Measurements from ENCODE around the gene SMAD6. TPM values are rescaled to one million over a fixed set of nuclear protein-coding genes. Genes with fewer than 3 reads are reported as not detected.
"Not testable (repeated sequence)": the region's sequence is repeated elsewhere in the genome, so short reads cannot be mapped to it uniquely, and the experiment has no call there.

The SMAD6 gene
- total and polyA plus RNA-seq, 9 donors = 3.8 to 20.3 (median 13.9) TPM

- 91 to 100% (median 96%) methylated on average over 2 of the region's 2 CpGs for WGBS, 3 donors
- Histone ChIP-seq H3K27me3 (no peaks in the 10 kb centered on the region), H3K4me3 (no peak overlapping the region), H3K27ac (no peak overlapping the region), H3K9me3 (no peaks in the 10 kb centered on the region), H3K4me1 (ENCODE audit: insufficient read depth) (peaks cover 9% of the 10 kb centered on the region), H3K36me3 (no peaks in the 10 kb centered on the region)
- intact Hi-C loops (cut with DNase I) = no loop called here
- TF ChIP-seq POLR2A (IDR thresholded peaks at IDR 0.05) (no peak), EP300 (IDR thresholded peaks at IDR 0.05) (no peak)
- TF ChIP-seq, protein P1, sequence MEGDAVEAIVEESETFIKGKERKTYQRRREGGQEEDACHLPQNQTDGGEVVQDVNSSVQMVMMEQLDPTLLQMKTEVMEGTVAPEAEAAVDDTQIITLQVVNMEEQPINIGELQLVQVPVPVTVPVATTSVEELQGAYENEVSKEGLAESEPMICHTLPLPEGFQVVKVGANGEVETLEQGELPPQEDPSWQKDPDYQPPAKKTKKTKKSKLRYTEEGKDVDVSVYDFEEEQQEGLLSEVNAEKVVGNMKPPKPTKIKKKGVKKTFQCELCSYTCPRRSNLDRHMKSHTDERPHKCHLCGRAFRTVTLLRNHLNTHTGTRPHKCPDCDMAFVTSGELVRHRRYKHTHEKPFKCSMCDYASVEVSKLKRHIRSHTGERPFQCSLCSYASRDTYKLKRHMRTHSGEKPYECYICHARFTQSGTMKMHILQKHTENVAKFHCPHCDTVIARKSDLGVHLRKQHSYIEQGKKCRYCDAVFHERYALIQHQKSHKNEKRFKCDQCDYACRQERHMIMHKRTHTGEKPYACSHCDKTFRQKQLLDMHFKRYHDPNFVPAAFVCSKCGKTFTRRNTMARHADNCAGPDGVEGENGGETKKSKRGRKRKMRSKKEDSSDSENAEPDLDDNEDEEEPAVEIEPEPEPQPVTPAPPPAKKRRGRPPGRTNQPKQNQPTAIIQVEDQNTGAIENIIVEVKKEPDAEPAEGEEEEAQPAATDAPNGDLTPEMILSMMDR (IDR thresholded peaks at IDR 0.05) = no peak
- DNase-seq = no peak
Observed at GRCh38 chr15:66682246-66682645, 19.8 kb upstream of the SMAD6 start.

DNA sequence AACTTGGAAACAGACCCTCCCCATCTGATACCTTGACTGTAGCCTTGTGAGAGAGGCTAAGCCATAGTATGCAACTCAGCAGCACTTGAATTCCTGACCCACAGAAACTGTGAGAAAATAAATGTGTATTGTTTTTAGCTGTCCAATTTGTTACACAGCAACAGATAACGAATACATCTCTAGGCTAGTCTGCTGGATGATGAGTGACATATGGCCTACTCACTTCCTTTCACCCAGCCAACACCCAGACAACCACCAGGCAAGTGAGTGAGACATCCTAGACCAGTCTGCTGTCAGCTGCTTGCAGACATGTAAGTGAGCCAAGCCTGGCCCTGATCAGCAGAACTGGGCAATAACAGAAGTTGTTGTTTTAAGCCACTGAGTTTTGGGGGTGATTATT, 19.2 kb upstream of the SMAD6 start:
- H3K36me3 ChIP-seq = no peaks in the 10 kb centered on the region
- no peak for TF ChIP-seq POLR2A (IDR thresholded peaks at IDR 0.05)
- no peak for TF ChIP-seq EP300 (IDR thresholded peaks at IDR 0.05)
- TF ChIP-seq, protein P1 (IDR thresholded peaks at IDR 0.05) = no peak
- H3K4me3 ChIP-seq = no peak overlapping the region
- intact Hi-C loops (cut with DNase I) = no loop called here
- H3K27ac ChIP-seq = no peak overlapping the region
- WGBS, 3 donors = 70 to 96% (median 86%) methylated on average over 1 of the region's 1 CpG
- H3K9me3 ChIP-seq = no peaks in the 10 kb centered on the region
- no peak for DNase-seq
- H3K27me3 ChIP-seq = no peaks in the 10 kb centered on the region
- H3K4me1 ChIP-seq (ENCODE audit: insufficient read depth) = peaks cover 9% of the 10 kb centered on the region

DNA sequence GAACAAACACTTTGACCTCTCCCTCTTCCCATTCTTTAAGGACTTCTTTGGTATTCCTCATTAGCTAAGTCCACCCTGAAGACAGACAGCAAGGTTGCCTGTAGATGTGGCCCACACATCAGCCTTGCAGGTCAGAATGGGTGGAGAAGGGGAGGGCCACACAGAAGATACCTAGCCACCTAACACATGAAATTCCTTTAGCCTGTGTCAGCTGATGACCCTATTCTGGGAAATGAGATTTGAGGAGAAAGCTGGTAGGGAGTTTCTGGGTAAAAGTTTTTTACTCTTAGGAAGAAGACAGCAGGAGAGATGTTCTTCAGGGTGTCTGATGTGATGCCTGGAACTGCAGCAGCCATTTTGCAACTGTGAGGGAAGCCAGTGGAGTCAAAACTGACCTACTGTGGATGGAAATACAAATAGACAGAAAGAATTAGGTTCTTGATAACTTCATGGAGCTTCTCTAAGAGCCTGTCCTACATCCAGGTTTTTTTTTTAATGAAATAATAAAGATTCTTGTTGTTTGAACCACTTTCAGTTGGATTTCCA, 17.8 kb upstream of the SMAD6 start:
- DNase-seq = no peak
- H3K27me3 ChIP-seq = no peaks in the 10 kb centered on the region
- H3K36me3 ChIP-seq = no peaks in the 10 kb centered on the region
- intact Hi-C loops (cut with DNase I) = no loop called here
- TF ChIP-seq, protein P1 (IDR thresholded peaks at IDR 0.05) = no peak
- TF ChIP-seq EP300 (IDR thresholded peaks at IDR 0.05) = no peak
- no peak for TF ChIP-seq POLR2A (IDR thresholded peaks at IDR 0.05)
- no peaks in the 10 kb centered on the region for H3K9me3 ChIP-seq
- no peak overlapping the region for H3K4me3 ChIP-seq
- H3K27ac ChIP-seq = no peak overlapping the region
- H3K4me1 ChIP-seq (ENCODE audit: insufficient read depth) = peaks cover 9% of the 10 kb centered on the region

DNA sequence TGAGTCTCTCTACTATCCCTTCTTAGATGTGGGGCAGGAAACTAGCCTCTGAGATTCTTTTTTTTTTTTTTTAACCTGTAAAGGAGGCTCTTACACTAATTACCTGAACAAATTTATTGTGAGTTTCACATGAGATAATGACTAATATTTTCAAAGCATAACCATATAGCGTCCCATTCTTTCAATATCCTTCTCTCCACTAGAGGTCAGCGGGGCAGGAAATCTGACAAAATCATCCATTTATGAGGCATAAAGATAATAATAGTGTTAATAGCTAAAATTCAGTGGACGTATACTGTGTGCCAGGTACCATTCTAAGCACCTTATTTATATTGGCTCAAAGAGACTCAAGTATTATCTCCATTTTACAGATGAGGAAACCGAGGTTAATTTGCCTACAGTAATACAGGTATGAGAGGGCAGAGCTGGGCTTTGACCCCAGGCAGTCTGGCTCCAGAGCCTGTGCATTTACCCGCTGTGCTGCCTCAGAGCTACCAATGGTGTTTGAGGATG, 16.3 kb upstream of the SMAD6 start:
- intact Hi-C loops (cut with DNase I) = no loop called here
- TF ChIP-seq EP300 (IDR thresholded peaks at IDR 0.05) (no peak), POLR2A (IDR thresholded peaks at IDR 0.05) (no peak)
- TF ChIP-seq, protein P1 (IDR thresholded peaks at IDR 0.05) = no peak
- Histone ChIP-seq H3K4me3 (no peak overlapping the region), H3K27me3 (no peaks in the 10 kb centered on the region), H3K27ac (no peak overlapping the region), H3K36me3 (no peaks in the 10 kb centered on the region), H3K9me3 (no peaks in the 10 kb centered on the region), H3K4me1 (ENCODE audit: insufficient read depth) (peaks cover 3% of the 10 kb centered on the region)
- WGBS, 3 donors = 85 to 93% (median 89%) methylated on average over 5 of the region's 5 CpGs
- DNase-seq = no peak

- H3K9me3 ChIP-seq; DNase-seq; H3K4me1 ChIP-seq (ENCODE audit: insufficient read depth); H3K27me3 ChIP-seq; H3K36me3 ChIP-seq; H3K4me3 ChIP-seq; intact Hi-C loops (cut with DNase I); H3K27ac ChIP-seq: not testable (repeated sequence)
- WGBS, 3 donors = 70 to 90% (median 81%) methylated on average over 5 to 7 of the region's 7 CpGs
Observed at GRCh38 chr15:66690912-66691311, 11.1 kb upstream of the SMAD6 start.
